GM19452 (cell line): Measurements from ENCODE around the gene FGFBP2.
"Not testable (repeated sequence)": the region's sequence is repeated elsewhere in the genome, so short reads cannot be mapped to it uniquely, and the experiment has no call there.

Experiments used
- ATAC-seq: cut with Tn5 transposase; IDR thresholded peaks from one replicate; pipeline ENCODE4 v1.9.1; 2021; ENCODE audit not compliant: unreplicated experiment

Gene FGFBP2

GRCh38 chr4:15931451-15932210 lies 31.3 kb downstream of the FGFBP2 start:
- ATAC-seq, result no peak

- no peak for ATAC-seq
Measured at GRCh38 chr4:15930314-15930713, 32.7 kb downstream of the FGFBP2 start.

- no peak for ATAC-seq
Measured at GRCh38 chr4:15929540-15929939, 33.4 kb downstream of the FGFBP2 start.

GRCh38 chr4:15928883-15929282 lies 34.1 kb downstream of the FGFBP2 start:
- no peak for ATAC-seq

- no peak for ATAC-seq
Measured at GRCh38 chr4:15926486-15926885, 36.5 kb downstream of the FGFBP2 start.

GRCh38 chr4:15925830-15926229 lies 37.1 kb downstream of the FGFBP2 start:
- no peak for ATAC-seq

- no peak for ATAC-seq
Measured at GRCh38 chr4:15921592-15921932, 41.4 kb downstream of the FGFBP2 start.

GRCh38 chr4:15920723-15921591 lies 42.0 kb downstream of the FGFBP2 start:
- ATAC-seq, result no peak

- ATAC-seq, result no peak
Measured at GRCh38 chr4:15918484-15919129, 44.4 kb downstream of the FGFBP2 start.

- ATAC-seq, result no peak
Measured at GRCh38 chr4:15917297-15917696, 45.7 kb downstream of the FGFBP2 start.

GRCh38 chr4:15916358-15916757 lies 46.6 kb downstream of the FGFBP2 start:
- not testable (repeated sequence) for ATAC-seq

- ATAC-seq, result no peak
Measured at GRCh38 chr4:15914736-15915135, 48.2 kb downstream of the FGFBP2 start.

GRCh38 chr4:15914291-15914690 lies 48.7 kb downstream of the FGFBP2 start:
- no peak for ATAC-seq

GRCh38 chr4:15913631-15913970 lies 49.4 kb downstream of the FGFBP2 start:
- no peak for ATAC-seq

- ATAC-seq, result no peak
Measured at GRCh38 chr4:15912961-15913630, 49.9 kb downstream of the FGFBP2 start.

GRCh38 chr4:15912236-15912635 lies 50.7 kb downstream of the FGFBP2 start:
- no peak for ATAC-seq
